ENCODE data around the gene TSPAN9. TPM values are rescaled to one million over a fixed set of nuclear protein-coding genes. Genes with fewer than 3 reads are reported as not detected.

The TSPAN9 gene
- total and polyA plus RNA-seq, 2 of the 4 experiments (the other 2 are of a cell fraction), result 17.7 to 39.1 TPM

- Histone ChIP-seq H3K4me1 (ENCODE audit: control insufficient read depth, insufficient read depth, low read length) (0 out of 2 replicates have a peak, but pooled peaks cover 2% of the 10 kb centered on the region), H3K9me1 (ENCODE audit: insufficient read depth, low read length) (no peaks in the 10 kb centered on the region), H2BK15ac (ENCODE audit: low read depth, low read length) (no peak overlapping the region), H3K23ac (ENCODE audit: low read depth, low read length) (no peak overlapping the region), H2AK9ac (replicated peaks; ENCODE audit: low read depth, low read length, poor library complexity) (no peak overlapping the region), H3K18ac (ENCODE audit: low read depth, low read length) (no peak overlapping the region), H4K5ac (ENCODE audit: low read depth, low read length) (no peak overlapping the region), H2AK5ac (ENCODE audit: low read depth, low read length) (no peak overlapping the region), H3K14ac (replicated peaks; ENCODE audit: low read depth, low read length) (no peak overlapping the region), H3K27ac (ENCODE audit: insufficient read depth, low read length) (no peak overlapping the region), H3K36me3 (ENCODE audit: control insufficient read depth, insufficient read depth, low read length) (no peaks in the 10 kb centered on the region), H3K9ac (ENCODE audit: low read depth, low read length) (no peak overlapping the region), H4K20me1 (ENCODE audit: insufficient read depth, low read length) (peaks cover 15% of the 10 kb centered on the region), H3K56ac (ENCODE audit: extremely low read depth, insufficient read depth, low read length) (no peak overlapping the region), H3K79me1 (ENCODE audit: low read depth in 1 of 2, low read length in 2 of 2) (no peaks in the 10 kb centered on the region), H3K4me2 (ENCODE audit: low read depth, low read length) (no peak overlapping the region), H3K9me3 (ENCODE audit: control insufficient read depth, insufficient read depth, low read length) (no peaks in the 10 kb centered on the region), H4K8ac (ENCODE audit: low read depth in 2 of 2, low read length in 2 of 2) (no peak overlapping the region), H2AFZ (replicated peaks; ENCODE audit: low read length, poor library complexity) (no peak overlapping the region), H2BK5ac (ENCODE audit: low read depth, low read length, poor library complexity, severe bottlenecking) (no peak overlapping the region), H3K4me3 (ENCODE audit: insufficient read depth, low read depth, low read length) (no peak overlapping the region), H3K4ac (ENCODE audit: low read depth, low read length) (no peak overlapping the region), H2BK120ac (ENCODE audit: low read depth, low read length) (no peak overlapping the region), H4K91ac (ENCODE audit: insufficient read depth, low read depth, low read length) (no peak overlapping the region), H3K27me3 (ENCODE audit: control insufficient read depth, insufficient read depth, low read length) (no peaks in the 10 kb centered on the region), H2BK20ac (ENCODE audit: low read depth, low read length) (no peak overlapping the region)
- CTCF ChIA-PET, result no interaction called here
- TF ChIP-seq POLR2A (IDR thresholded peaks at IDR 0.05; ENCODE audit: low read depth, low read length), result no peak
- no peak for TF ChIP-seq MAZ (IDR thresholded peaks at IDR 0.05; ENCODE audit: borderline replicate concordance, low read depth, low read length)
- TF ChIP-seq SMC3 (IDR thresholded peaks at IDR 0.05; ENCODE audit: low read depth, low read length), result no peak
- TF ChIP-seq RFX5 (IDR thresholded peaks at IDR 0.05; ENCODE audit: low read depth, low read length), result no peak
- TF ChIP-seq MXI1 (IDR thresholded peaks at IDR 0.05; ENCODE audit: borderline replicate concordance, low read depth, low read length), result no peak
- TF ChIP-seq RCOR1 (IDR thresholded peaks at IDR 0.05; ENCODE audit: insufficient replicate concordance, low read length), result no peak
- TF ChIP-seq ELK1 (IDR thresholded peaks at IDR 0.05; ENCODE audit: borderline replicate concordance, low read depth, low read length), result no peak
- TF ChIP-seq MAFK (IDR thresholded peaks at IDR 0.05; ENCODE audit: low read depth, low read length), result no peak
- no peak for TF ChIP-seq NFE2L2 (IDR thresholded peaks at IDR 0.05; ENCODE audit: low read depth, low read length)
- no peak for TF ChIP-seq CTCF (conservative IDR thresholded peaks at IDR 0.05; ENCODE audit: low read depth, low read length)
- TF ChIP-seq USF2 (IDR thresholded peaks at IDR 0.05; ENCODE audit: low read depth, low read length), result no peak
- 100% methylated on average over 2 of the region's 9 CpGs; no CpG with 5 or more reads in 1 of the 2 experiments for WGBS, 2 experiments (ENCODE audit: extremely low coverage in 2 of 2, insufficient read length in 1 of 2)
- POLR2A ChIA-PET (ENCODE audit: unreplicated experiment), result no interaction called here
- dilution Hi-C loops (cut with HindIII; ENCODE audit: low sequenced_read_pairs, unreplicated experiment) (no loop called here), in situ Hi-C loops (cut with MboI; ENCODE audit: low sequenced_read_pairs) (loop anchor here (5.0 kb wide), 1 partner anchor 136 kb away; no protein-coding TSS in a partner anchor), intact Hi-C loops (cut with micrococcal nuclease) (no loop called here)
- ATAC-seq (ENCODE audit: low read depth) (no peak), DNase-seq (no peak)
- BruUV-seq (replicated peaks), result no TSS peak
Measured at GRCh38 chr12:3272958-3273357, 195.8 kb downstream of the TSPAN9 start.
